ENCODE data around the gene PCK2. TPM values are rescaled to one million over a fixed set of nuclear protein-coding genes. Genes with fewer than 3 reads are reported as not detected.

Gene PCK2
- total RNA-seq, 1 experiment from 2014 or later = 40.8 TPM

- DNase-seq (ENCODE audit: extremely low read depth, low read depth) = no peak
Measured at GRCh38 chr14:24135584-24135833, 41.4 kb downstream of the PCK2 start.

GRCh38 chr14:24135834-24136683, 41.9 kb downstream of the PCK2 start, which contains the start of gene PSME1:
Gene PSME1, plus strand, starts transcription at chr14:24136194. Its CDS starts 69 bp downstream, at chr14:24136263.
- DNase-seq (ENCODE audit: extremely low read depth, low read depth) = peak; percentile 88

- DNase-seq (ENCODE audit: extremely low read depth, low read depth) = no peak
Measured at GRCh38 chr14:24136684-24137528, 42.8 kb downstream of the PCK2 start.

- no peak for DNase-seq (ENCODE audit: extremely low read depth, low read depth)
Measured at GRCh38 chr14:24137529-24138395, 43.7 kb downstream of the PCK2 start.

GRCh38 chr14:24138396-24139271, 44.5 kb downstream of the PCK2 start:
- no peak for DNase-seq (ENCODE audit: extremely low read depth, low read depth)

GRCh38 chr14:24139272-24139934, 45.3 kb downstream of the PCK2 start:
- no peak for DNase-seq (ENCODE audit: extremely low read depth, low read depth)

- peak; percentile 99 for DNase-seq (ENCODE audit: extremely low read depth, low read depth)
Measured at GRCh38 chr14:24141097-24141880, 47.2 kb downstream of the PCK2 start, which contains the start of gene EMC9. Gene EMC9, minus strand, starts transcription at chr14:24141591. Its CDS starts 287 bp downstream, at chr14:24141304.

GRCh38 chr14:24143511-24143910, 49.4 kb downstream of the PCK2 start:
- DNase-seq (ENCODE audit: extremely low read depth, low read depth) = no peak

GRCh38 chr14:24144451-24144850, 50.3 kb downstream of the PCK2 start:
- DNase-seq (ENCODE audit: extremely low read depth, low read depth) = no peak

- no peak for DNase-seq (ENCODE audit: extremely low read depth, low read depth)
Measured at GRCh38 chr14:24145219-24145618, 51.1 kb downstream of the PCK2 start.

- DNase-seq (ENCODE audit: extremely low read depth, low read depth) = no peak
Measured at GRCh38 chr14:24145690-24146452, 51.8 kb downstream of the PCK2 start.

- DNase-seq (ENCODE audit: extremely low read depth, low read depth) = peak; percentile 97
Measured at GRCh38 chr14:24146453-24146977, 52.4 kb downstream of the PCK2 start, which contains the start of gene PSME2. Gene PSME2, minus strand, starts transcription at chr14:24146610. Its CDS starts 29 bp downstream, at chr14:24146581.

- peak; percentile 98 for DNase-seq (ENCODE audit: extremely low read depth, low read depth)
Measured at GRCh38 chr14:24146978-24147760, 53.1 kb downstream of the PCK2 start, which contains the start of gene RNF31. Gene RNF31, plus strand, starts transcription at chr14:24147498. Its CDS starts 201 bp downstream, at chr14:24147699.

- DNase-seq (ENCODE audit: extremely low read depth, low read depth) = no peak
Measured at GRCh38 chr14:24147761-24148428, 53.8 kb downstream of the PCK2 start.

GRCh38 chr14:24149302-24149969, 55.3 kb downstream of the PCK2 start:
- no peak for DNase-seq (ENCODE audit: extremely low read depth, low read depth)

Measured in NCI-H460 (cell line).